GM21723 (cell line): ENCODE results near the gene LCN10.

Source experiments
- ATAC-seq: cut with Tn5 transposase; IDR thresholded peaks from one replicate; pipeline ENCODE4 v1.9.1; 2021; ENCODE audit warnings: mild to moderate bottlenecking, moderate library complexity; ENCODE audit not compliant: unreplicated experiment

Gene LCN10

GRCh38 chr9:136690104-136690805 is 52.5 kb downstream of the LCN10 start:
- ATAC-seq = no peak

GRCh38 chr9:136689108-136689460 is 53.7 kb downstream of the LCN10 start:
- no peak for ATAC-seq

GRCh38 chr9:136688274-136689107 is 54.2 kb downstream of the LCN10 start:
- no peak for ATAC-seq
